ENCODE measurements around the gene PRR33.

The PRR33 gene

GRCh38 chr11:1927848-1928469 lies 36.3 kb upstream of the PRR33 start:
- DNase-seq (ENCODE audit: low read depth in 2 of 2), result no peak

GRCh38 chr11:1927026-1927847 lies 35.5 kb upstream of the PRR33 start:
- DNase-seq (ENCODE audit: low read depth in 2 of 2), result no peak

- no peak for DNase-seq (ENCODE audit: low read depth in 2 of 2)
Measured at GRCh38 chr11:1926156-1927025, 34.7 kb upstream of the PRR33 start.

- DNase-seq (ENCODE audit: low read depth in 2 of 2), result no peak
Measured at GRCh38 chr11:1925373-1926155, 33.9 kb upstream of the PRR33 start.

- no peak for DNase-seq (ENCODE audit: low read depth in 2 of 2)
Measured at GRCh38 chr11:1924646-1925372, 33.1 kb upstream of the PRR33 start.

GRCh38 chr11:1924181-1924580 lies 32.5 kb upstream of the PRR33 start:
- no peak for DNase-seq (ENCODE audit: low read depth in 2 of 2)

- no peak for DNase-seq (ENCODE audit: low read depth in 2 of 2)
Measured at GRCh38 chr11:1923201-1923956, 31.7 kb upstream of the PRR33 start.

- DNase-seq (ENCODE audit: low read depth in 2 of 2), result no peak
Measured at GRCh38 chr11:1922481-1923081, 30.9 kb upstream of the PRR33 start.

- no peak for DNase-seq (ENCODE audit: low read depth in 2 of 2)
Measured at GRCh38 chr11:1921574-1922141, 30.0 kb upstream of the PRR33 start.

- DNase-seq (ENCODE audit: low read depth in 2 of 2), result no peak
Measured at GRCh38 chr11:1920909-1921573, 29.3 kb upstream of the PRR33 start.

GRCh38 chr11:1920128-1920908 lies 28.6 kb upstream of the PRR33 start:
- no peak for DNase-seq (ENCODE audit: low read depth in 2 of 2)

- DNase-seq (ENCODE audit: low read depth in 2 of 2), result no peak
Measured at GRCh38 chr11:1919391-1920127, 27.9 kb upstream of the PRR33 start, which contains the start of gene TNNT3. TSS of gene TNNT3 (plus strand) at chr11:1919703. CDS start at chr11:1922875, 3,172 bp downstream.

GRCh38 chr11:1918436-1919315 lies 27.0 kb upstream of the PRR33 start:
- no peak for DNase-seq (ENCODE audit: low read depth in 2 of 2)

GRCh38 chr11:1917523-1918435 lies 26.1 kb upstream of the PRR33 start:
- no peak for DNase-seq (ENCODE audit: low read depth in 2 of 2)

- DNase-seq (ENCODE audit: low read depth in 2 of 2), result no peak
Measured at GRCh38 chr11:1916986-1917522, 25.4 kb upstream of the PRR33 start.

All from stimulated activated CD4-positive, alpha-beta T cell treated with anti-CD3 and anti-CD28 coated beads, Interleukin-1b, Interleukin-23, amount 100 ng/mL, for 1 hour (primary cell).